Measurements from ENCODE around the gene SRGAP2B. TPM values are rescaled to one million over a fixed set of nuclear protein-coding genes. Genes with fewer than 3 reads are reported as not detected.
"Not testable (repeated sequence)": the region's sequence is repeated elsewhere in the genome, so short reads cannot be mapped to it uniquely, and the experiment has no call there.

SRGAP2B gene
- 24.4 and 32.0 TPM in 2 replicates for total RNA-seq
- 23.3 TPM for polyA plus RNA-seq (2012)

GRCh38 chr1:145095284-145096057, at the start of gene SRGAP2B, which contains the start of gene FAM72D:
TSS of gene SRGAP2B (minus strand) at chr1:145095328. CDS start at chr1:145092901, 2,427 bp downstream.
TSS of gene FAM72D (plus strand) at chr1:145095974. CDS start at chr1:145096848, 874 bp downstream.
- DNase-seq (ENCODE audit: low read depth): not testable (repeated sequence)

DNA sequence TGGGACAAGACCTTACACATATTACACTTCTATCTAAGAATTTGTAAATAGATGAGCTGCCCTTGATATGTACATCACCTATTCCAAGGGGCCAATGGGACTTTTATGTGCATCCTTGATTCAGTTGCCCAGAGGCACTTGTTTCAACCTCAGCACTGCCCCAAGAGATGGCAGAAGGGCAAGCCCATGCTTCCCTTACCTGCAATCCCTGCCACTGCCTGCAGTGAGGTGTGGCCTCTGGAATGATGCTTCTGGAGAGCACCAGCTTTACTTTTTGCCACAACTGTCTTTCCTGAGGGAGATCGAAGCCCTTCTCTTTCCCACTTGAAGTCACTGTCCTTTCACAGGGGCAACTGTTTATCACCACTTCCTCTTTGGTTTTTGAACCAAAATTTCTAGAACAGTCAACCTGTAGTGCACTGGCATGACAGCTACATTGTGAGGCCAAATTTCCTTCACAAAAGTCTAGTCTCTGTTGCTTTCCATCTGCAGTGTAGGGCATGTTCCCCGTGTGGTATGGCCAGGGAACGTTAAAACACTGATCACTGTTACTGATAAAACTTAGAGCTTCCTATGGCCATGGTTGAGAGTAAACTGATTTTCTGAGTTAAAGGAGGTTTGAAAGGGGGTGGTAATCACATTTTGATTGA, 49.3 kb upstream of the SRGAP2B start:
- DNase-seq (ENCODE audit: low read depth): not testable (repeated sequence)

DNA sequence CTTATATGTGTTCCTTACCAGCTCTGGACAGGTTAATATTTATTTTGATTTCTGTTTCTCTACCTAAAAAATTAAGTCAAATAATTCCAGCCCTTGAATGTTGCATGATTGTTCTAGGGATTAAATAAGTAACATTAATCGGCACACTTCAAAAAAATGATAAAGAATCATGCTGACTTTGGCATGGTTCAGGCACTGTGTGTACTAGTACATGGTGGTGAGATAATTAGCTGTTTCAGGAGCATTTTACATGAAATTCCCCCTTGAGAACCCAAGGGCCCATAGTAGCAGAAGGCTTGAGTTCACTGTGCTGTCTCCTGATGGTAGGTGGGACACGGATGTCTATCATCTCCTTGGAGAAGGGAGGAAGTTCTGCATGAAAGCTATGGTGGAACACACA, 45.4 kb upstream of the SRGAP2B start:
- DNase-seq (ENCODE audit: low read depth): not testable (repeated sequence)

DNA sequence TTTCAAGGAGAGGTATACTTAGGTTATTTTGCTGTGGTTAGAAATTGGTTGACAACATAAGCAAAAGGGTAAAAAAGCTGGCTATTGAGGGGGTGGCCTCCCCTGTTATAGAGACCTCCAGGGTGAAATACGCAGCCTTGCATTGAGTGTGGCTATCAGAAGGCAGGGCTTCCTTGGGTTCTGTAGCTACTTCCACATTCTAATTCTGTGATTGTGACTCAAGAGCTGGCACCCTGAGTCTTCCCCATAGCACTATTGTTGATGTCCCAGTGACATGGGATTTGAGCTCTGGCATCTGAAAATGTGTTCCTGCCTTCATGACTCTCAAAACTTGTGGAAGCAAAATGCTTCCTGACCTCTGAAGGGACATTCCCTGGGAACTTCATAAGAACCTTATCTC, 39.3 kb upstream of the SRGAP2B start:
- not testable (repeated sequence) for DNase-seq (ENCODE audit: low read depth)

GRCh38 chr1:145128697-145129469, 33.8 kb upstream of the SRGAP2B start:
- not testable (repeated sequence) for DNase-seq (ENCODE audit: low read depth)

DNA sequence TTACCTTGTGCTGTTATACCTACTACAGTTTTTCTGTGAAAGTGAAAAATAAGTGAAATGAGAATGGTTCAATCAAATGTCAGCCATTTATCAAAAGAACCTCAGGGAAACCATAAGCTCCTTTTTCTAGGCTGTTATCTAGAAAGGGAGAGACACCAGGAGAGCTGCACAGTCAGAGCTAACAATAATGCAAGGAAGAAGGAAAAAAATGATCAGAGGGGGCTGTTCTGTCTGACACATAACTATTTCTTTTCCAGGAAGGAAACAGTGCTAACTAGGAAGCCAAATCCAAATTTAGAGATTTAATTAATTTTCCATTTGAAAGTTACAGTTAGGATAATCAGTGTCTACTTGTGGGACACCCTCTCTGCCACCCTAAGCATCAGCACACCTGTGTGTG, 32.0 kb upstream of the SRGAP2B start:
- DNase-seq (ENCODE audit: low read depth): not testable (repeated sequence)

DNA sequence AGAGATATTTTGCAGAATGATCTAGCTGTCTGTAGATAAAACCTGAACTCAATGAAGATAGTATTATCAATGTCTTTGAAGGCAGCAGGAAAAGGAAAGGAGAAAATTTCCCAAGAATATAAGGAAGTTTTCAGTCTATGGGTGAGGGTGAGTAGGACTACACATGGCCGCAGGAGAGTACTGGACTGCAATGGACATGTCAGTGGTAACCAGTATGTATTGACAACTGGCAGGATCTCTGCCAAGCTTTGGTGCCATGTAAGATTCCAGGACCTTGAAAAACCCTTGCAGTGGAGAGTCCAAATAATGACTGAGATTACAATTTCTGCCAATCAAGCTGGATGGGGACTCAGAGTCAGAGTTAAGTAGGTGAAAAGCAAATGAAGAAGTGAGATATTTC, 30.0 kb upstream of the SRGAP2B start:
- DNase-seq (ENCODE audit: low read depth): not testable (repeated sequence)

DNA sequence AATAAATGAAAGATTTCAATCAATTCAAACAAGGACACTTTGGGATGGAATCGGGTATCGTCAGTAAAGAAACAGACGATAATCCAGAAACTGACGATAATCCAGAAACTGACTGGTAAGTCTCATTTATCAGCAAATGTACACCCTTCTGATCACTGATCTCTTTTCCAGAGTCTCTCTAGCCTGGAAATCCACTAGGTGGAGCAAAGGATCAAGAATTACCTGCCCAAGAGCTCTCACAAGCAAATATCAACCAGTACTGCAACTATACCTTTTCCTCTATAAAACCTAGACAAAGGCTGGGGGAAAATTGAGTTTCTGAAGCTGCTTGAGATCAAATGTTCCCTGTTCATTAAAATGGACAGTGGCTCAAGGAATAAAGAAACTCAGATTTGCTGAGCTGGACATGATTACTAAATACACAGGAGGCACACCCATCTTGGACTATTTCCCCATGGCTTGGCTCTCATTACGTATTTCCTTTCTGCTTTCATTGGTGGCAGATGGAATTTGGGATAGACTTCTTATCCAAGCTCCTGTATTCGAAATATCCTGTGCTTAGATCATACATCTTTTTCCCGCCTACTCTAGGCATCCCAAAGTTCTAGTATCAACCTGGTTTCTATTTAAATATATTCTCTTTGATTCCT, 29.0 kb upstream of the SRGAP2B start:
- DNase-seq (ENCODE audit: low read depth): not testable (repeated sequence)

GRCh38 chr1:145123062-145123395, 27.9 kb upstream of the SRGAP2B start:
- not testable (repeated sequence) for DNase-seq (ENCODE audit: low read depth)

DNA sequence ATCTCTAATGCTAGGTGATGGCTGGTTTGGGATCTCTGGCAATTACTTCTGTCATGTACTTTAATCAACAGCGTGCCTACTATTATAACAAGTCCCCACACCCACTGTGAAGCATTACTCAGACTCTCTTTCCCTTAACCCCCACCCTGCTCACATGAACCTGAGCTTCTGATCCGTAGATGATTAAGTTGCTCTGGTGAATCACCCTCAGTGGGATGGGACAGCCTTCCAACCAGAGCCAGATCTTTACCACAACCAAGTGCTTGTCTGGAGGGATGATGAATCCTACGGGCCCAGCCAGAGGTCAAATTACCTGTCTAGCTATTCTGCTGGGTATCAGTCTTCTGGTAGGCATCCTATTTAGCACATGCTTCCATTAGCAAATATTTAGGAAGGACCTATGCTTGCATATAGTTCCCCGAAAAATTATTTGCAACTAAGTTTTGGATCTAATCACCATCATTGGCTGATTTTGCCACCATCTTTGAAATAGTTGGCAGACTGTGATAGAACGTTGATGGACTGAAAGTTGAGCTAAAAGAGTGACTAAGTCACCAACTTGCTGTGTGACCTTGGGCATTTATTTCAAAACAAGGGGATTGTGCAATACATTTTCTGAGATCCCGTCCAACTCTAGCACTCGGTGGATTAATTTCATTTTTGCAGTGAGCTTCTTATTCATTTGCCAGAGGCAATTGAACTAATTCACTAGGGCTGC, 27.4 kb upstream of the SRGAP2B start:
- DNase-seq (ENCODE audit: low read depth): not testable (repeated sequence)

DNA sequence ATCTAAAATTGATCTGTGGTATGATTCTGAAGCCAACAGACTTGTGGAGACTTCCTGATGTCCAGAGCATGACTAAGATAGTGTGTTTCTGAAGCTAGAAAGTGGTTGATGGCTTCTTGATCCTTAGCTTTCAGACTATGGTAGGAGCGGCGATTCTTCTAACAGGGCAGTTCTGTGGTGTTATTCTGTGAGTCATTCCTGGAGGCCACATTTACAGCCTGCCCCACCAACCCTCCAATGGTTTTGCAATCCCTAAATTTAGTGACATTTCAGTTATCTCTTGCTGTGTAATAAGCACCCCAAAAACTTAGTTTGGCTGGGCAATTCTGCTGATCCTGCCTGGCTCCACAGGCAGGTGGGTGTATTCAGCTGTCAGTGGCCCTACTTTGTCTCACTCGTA, 24.7 kb upstream of the SRGAP2B start:
- not testable (repeated sequence) for DNase-seq (ENCODE audit: low read depth)

DNA sequence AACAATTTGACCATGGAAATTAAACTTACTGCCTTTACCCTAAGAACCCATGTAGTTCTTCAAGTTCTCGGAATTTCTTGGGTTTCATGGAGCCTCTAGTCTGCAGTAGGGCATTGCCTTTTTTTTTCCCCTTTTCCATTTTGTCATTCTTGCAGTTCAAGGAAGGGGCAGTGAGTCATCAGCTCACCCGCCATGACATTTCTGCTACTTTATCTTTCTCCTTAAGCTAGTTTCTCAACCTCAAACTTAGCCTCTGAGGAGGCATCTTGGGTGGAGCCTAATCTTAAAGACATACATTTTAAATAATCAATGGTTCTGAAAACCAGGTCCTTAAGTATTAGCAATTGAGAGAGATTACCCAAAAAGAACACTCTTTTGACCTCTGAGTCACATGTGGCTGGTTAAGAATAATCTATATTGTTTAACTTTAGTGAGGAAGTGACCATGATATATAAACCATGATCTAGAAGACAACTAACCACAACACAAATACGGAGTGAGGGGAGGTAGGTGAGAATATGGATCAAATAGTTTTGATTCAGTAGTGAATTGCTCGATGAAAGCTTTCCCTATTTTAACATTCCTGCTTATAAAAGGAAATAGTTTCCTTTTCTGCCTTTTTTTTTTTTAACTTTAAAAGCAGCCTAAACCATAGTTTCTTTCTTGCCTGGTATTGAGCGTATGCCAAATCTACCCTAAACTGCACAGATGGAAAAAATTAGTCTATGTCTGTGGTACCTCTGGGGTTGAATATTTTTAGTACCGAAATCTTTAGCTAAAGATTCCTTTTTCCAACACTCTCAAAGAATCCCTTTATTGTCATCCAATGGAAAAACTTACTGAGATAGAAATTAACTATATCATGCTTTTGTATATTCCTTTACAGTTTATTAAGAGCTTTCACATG, 20.7 kb upstream of the SRGAP2B start:
- not testable (repeated sequence) for DNase-seq (ENCODE audit: low read depth)

- not testable (repeated sequence) for DNase-seq (ENCODE audit: low read depth)
Observed at GRCh38 chr1:145114560-145115057, 19.5 kb upstream of the SRGAP2B start.

DNA sequence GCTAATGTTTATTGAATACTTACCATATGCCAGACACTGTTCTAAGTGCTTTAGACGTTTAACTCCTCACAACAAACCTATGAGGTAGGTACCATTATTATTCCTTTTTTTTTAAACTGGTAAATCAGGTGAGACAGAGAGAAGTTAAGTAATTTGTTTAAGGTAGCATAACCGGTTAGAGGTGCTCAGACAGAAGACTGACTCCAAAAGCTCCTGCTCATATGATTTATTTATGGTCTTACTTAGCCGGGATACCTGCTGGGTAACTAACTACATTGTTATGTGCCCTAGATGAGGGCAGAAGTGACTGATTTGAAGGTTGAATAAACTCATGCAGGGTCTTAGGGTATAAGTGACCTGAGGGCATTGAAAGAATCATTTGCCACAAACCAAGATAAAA, 17.6 kb upstream of the SRGAP2B start:
- DNase-seq (ENCODE audit: low read depth): not testable (repeated sequence)

DNA sequence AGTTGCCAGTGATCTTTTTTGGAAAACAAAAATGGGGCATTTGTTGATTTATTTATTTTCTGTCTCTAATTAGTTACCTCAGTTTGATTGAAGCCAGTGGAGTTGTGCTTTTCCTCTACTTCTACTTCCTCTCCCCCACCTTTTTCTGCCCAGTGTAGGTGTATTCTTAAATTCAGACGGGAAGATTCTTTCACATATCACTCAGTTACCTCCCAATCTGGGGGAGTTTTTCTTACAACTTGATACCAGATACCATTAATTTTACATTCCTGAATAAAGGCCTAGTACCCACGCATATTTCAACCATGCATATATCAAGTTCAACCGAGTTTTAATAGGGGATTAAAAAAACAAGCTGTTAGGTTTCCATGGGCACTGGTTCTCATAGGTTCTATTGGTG, 16.5 kb upstream of the SRGAP2B start:
- DNase-seq (ENCODE audit: low read depth): not testable (repeated sequence)

DNA sequence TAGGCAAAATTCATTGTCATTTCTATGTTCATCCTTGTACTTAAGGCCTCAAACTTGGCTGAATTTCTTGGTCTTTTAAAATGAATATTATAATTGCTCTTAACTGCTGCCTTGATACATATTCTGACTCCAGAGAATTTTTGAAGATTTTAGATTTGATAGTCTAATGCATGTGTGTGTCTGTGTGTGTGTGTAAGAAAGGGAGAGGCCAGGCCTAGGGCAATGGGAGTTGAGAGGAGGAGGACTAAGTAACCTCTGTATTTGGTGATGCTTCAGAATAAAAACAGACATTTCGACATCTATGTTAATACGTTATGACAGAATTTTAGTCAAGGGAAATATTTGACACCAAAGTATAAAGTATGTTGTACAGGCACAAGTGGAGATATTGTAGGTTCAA, 8.2 kb upstream of the SRGAP2B start:
- not testable (repeated sequence) for DNase-seq (ENCODE audit: low read depth)

DNA sequence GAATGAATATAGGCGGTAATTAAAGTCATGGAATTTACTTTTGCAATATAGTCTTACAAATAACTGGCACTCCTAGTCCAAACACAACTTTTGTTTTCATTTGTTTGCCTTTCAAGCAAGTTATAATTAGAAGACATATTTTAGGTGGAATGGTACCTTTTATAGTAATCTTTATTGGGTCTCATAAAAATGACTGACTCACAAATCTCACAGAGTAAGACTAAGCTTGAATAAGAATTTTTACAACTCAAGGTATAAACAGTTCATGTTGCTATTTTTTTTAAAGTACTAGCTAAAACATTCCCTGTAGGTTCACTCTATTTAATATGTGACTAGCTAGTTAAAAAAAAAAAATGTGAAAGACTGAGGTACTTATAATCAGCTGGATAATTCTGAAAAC, 6.6 kb upstream of the SRGAP2B start:
- DNase-seq (ENCODE audit: low read depth): not testable (repeated sequence)

- not testable (repeated sequence) for DNase-seq (ENCODE audit: low read depth)
Observed at GRCh38 chr1:145094655-145095211, 395 bp downstream of the SRGAP2B start.

Data from myocyte (in vitro differentiated cells).